HUDEP-2 (cell line): ENCODE measurements around the gene PRDX2.

Source experiments
- DNase-seq, 76 experiments: peaks; one replicate each; lab custom pipeline; 2025; ENCODE audit not compliant: unreplicated experiment in 76 of 76; lab: John Stamatoyannopoulos, UW

PRDX2 gene

DNA sequence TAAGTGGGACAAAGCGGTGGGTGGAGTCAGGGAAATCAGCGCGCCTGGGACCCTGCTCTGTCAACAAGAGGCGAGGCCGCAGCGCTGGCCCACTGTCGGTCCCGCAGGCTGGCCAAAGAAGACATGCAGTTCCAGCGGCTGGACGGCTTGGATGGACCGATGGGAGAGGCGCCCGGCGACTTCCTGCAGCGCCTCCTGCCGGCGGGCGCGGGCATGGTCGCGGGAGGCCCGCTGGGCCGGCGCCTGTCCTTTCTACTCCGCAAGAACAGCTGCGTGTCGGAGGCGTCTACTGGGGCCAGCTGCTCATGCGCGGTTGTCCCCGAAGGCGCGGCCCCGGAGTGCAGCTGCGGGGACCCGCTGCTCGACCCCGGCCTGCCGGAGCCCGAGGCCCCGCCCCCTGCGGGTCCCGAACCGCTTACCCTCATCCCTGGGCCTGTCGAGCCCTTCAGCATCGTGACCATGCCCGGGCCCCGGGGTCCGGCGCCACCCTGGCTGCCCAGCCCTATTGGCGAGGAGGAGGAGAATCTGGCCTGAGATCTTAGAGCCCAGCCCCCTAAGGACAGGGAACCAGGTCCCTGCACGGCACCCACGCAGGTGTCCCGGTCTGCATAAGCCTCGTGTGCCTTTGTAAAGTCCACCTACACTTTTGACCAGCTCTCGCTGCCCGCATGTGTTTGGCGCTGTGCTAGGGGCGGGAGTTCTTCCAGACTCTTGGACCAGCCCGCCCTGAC lies 43.9 kb downstream of the PRDX2 start:
- peak in 57 of 76 experiments; percentile 29 to 78 (median 59) for DNase-seq

- peak in 4 of 76 experiments; percentile 14 to 20 (median 18) for DNase-seq
These were observed 45.3 kb downstream of the PRDX2 start for GRCh38 chr19:12756150-12756883.

DNA sequence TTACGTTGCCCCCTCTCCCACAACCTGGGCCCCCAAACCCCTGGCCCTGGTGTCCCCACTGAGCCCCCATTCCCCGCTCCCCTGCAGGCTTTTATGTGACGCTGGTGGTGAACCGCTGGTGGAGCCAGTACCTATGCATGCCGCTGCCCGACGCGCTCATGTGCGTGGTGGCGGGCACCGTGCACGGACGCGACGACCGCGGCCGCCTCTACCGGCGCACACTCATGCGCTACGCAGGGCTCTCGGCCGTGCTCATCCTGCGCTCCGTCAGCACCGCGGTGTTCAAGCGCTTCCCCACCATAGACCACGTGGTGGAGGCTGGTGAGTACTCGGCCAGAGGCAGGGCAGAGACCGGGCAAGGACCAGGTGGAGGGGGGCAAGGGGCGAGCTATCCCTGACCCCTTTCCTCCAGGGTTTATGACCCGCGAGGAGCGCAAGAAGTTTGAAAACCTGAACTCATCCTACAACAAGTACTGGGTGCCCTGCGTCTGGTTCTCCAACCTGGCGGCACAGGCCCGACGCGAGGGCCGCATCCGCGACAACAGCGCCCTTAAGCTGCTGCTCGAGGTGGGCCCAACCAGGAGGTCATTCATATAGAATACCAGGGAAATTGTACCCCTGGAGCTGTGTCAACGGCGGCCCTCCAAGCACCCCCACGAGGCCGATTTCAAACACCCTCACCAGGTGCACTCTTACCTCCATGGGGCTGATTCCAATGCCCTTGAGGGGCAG lies 47.0 kb downstream of the PRDX2 start:
- no peak for DNase-seq

DNA sequence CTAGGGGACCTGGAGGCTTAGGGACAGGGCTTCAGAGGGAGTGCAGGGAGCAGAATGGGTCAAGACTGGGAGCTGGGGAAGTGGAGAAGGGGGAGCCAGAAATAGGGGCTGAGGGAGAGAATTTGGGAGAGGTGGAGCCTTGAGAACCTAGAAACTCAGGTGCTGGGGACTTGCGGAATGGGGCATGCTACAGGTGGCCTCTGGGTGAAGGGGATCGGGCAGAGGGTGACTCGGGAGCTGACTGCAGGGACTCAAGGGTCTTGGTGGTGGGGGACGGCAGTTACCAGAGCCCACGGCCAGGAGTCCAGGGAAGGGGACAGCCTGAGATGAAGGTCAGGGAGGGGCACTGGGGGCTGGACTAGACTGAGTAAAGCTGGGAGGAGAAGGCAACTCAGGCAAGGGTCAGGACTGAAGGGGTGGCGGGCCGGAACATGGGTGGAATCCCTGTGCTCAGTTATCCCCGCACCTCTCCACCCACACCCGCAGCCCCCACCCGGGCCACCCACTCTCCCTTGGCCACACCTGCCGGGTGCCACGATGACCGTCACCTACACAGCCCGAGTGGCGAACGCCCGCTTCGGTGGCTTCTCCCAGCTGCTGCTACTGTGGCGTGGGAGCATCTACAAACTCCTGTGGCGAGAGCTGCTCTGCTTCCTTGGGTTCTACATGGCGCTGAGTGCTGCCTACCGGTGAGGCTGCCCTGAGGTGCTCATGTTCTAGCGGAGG lies 49.4 kb downstream of the PRDX2 start:
- no peak for DNase-seq

DNA sequence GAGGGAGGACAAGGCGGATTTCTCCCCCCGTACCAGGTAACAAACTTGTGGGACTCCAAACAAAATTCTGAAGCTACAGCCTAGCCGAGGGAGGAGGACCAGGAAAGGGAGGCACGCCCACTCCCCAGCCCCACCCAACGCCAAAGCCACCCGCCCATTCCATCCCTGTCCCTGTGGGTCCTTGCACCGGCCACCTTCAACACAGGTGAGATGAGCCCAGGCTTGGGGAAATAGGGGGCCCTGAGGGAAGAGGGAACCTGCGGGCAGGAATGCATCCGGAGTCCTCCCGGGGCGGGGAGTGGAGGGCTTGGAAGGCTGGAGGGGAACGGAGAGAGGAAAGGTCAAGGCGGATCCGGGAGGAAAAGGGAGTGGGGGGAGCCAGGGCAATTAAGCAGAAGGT lies 50.0 kb downstream of the PRDX2 start, which contains the start of gene BEST2:
TSS of gene BEST2 (plus strand) at position 157 of the 400 bp plus-strand sequence. CDS start 802 bp downstream, outside the sequence.
- no peak for DNase-seq

DNA sequence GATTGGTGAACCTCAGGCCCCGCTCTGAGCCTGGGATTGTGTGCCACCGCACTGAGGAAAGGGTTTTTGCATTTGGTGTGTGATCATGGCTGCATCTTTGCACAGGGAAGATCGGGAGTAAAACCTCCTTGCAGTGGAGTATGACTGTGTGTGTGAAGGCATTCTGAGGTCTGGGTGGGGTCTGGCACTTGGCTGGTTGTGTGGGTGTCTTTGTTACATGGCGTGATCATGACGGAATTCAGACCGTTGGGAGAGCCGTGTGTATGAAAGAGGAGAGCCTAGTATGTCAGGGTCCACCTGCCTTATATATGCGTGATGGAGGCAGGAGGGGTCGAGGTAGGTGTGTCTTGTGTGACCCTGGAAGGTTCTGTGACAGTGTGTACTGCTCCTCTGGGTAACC lies 50.7 kb downstream of the PRDX2 start:
- DNase-seq = peak in 2 of 76 experiments; percentile 19 to 43

DNA sequence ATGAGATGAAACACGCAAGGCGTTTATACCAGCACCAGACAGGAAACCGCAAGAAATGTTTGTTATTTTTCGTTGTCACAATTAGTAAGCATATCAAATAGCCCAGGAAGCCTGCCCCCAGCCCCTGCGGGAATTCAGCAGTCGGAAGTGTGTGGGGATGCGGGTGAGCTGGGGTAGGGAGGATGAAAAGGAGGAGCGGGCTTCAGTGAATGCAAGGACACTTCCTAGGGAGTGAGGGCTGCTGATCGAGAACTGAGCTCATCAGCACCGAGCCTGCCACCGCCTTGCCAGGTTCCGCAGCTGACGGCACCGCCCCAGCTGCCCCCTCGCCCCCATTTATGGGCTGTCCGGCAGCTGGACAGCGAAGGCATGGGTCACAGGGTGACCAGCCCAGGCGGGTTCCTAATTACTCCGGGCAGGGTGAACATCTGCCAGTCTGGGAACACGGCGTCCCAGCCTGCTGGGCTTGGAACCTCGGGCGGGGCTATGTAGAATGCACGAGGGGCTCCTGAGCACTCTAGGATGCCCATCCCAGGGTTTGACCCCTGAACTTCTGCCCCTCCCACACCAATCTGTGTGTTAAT lies 51.6 kb downstream of the PRDX2 start:
- no peak for DNase-seq

DNA sequence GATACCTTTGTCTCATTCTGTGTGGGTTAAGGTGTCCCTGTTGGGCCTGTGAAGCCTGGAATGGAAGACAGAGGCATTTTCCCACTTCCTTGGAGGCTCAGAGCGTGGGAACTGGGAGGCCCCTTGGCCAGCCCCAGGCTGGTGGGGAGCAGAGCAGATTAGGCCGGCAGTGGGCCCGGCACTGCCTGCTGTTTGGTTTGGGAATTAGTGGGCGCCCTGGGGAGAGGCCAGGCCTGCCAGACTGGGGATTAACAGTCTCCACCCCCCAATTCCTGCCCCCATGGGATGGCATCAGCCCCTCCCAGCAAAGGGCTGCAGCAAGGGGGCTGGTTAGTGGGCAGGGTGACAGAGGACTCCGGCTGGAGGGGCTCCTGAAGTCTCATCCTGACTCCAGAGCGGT lies 53.1 kb downstream of the PRDX2 start:
- DNase-seq = no peak
